Natural killer cell treated with Interleukin-12 subunit alpha and Interleukin-12 subunit beta and Interleukin-15 and Interleukin-18, amount 100 ng/mL, for 72 hours (primary cell): ENCODE results near the gene DIRAS2. TPM values are rescaled to one million over a fixed set of nuclear protein-coding genes. Genes with fewer than 3 reads are reported as not detected.
A peak's percentile ranks its signal among the peaks of the same experiment; 100 is the strongest.
"Not testable (repeated sequence)": the region's sequence is repeated elsewhere in the genome, so short reads cannot be mapped to it uniquely, and the experiment has no call there.

Experiments used
- ATAC-seq, 2 donors: fragments of 150-1000 bp; cut with Tn5 transposase in 1 of 2; sonication (Bioruptor Pico), chemical (Tn5 transposase) in 1 of 2; 2 replicates each; pipeline ENCODE4 v1.10.0; 2021
- DNase-seq: peaks from one replicate; pipeline ENCODE4 v3.0.0; 2022; ENCODE audit warnings: low spot score
- H3K27ac Mint-ChIP-seq, 2 donors: 1 replicate in 1 of 2; 2 replicates in 1 of 2; pipeline ENCODE4 v1.8.0; 2022; ENCODE audit warnings: mixed read lengths in 2 of 2, mild to moderate bottlenecking in 1 of 2, moderate library complexity in 1 of 2
- H3K27me3 Mint-ChIP-seq, 2 donors: 1 replicate in 1 of 2; 2 replicates in 1 of 2; pipeline ENCODE4 v1.8.0; 2022; ENCODE audit warnings: mixed read lengths in 2 of 2
- H3K36me3 Mint-ChIP-seq: one replicate; pipeline ENCODE4 v1.8.0; 2022; ENCODE audit warnings: mixed read lengths
- H3K4me1 Mint-ChIP-seq, 2 donors: 1 replicate in 1 of 2; 2 replicates in 1 of 2; pipeline ENCODE4 v1.8.0; 2022; ENCODE audit warnings: low read depth in 2 of 2, mixed read lengths in 2 of 2, mild to moderate bottlenecking in 1 of 2
- H3K4me3 Mint-ChIP-seq: one replicate; pipeline ENCODE4 v1.8.0; 2022; ENCODE audit warnings: mixed read lengths
- H3K9me3 Mint-ChIP-seq: 2 replicates; pipeline ENCODE4 v1.8.0; 2022; ENCODE audit warnings: mixed read lengths
- total RNA-seq, 2 donors: library from RNA; stranded (reverse); gene quantifications; one replicate each; pipeline ENCODE4 v1.2.3, GENCODE V29; 2022

The DIRAS2 gene
- total RNA-seq, result not detected

- no peak within 1 kb of the TSS for H3K27ac Mint-ChIP-seq
- DNase-seq (no peak), ATAC-seq (peak; percentile 65 to 67)
- H3K9me3 Mint-ChIP-seq, result no peaks in the 10 kb centered on the region
- peaks cover 0 to 3% of the 10 kb centered on the region in 2 donors for H3K4me1 Mint-ChIP-seq
- H3K27me3 Mint-ChIP-seq, result peaks cover 47 to 60% of the 10 kb centered on the region in 2 donors
- no peak within 1 kb of the TSS for H3K4me3 Mint-ChIP-seq
- no peaks in the 10 kb centered on the region for H3K36me3 Mint-ChIP-seq
Observed at GRCh38 chr9:90642570-90643539, at the start of gene DIRAS2. Gene DIRAS2 (minus strand): TSS chr9:90642824. CDS start chr9:90613827, 28,997 bp downstream.

DNA sequence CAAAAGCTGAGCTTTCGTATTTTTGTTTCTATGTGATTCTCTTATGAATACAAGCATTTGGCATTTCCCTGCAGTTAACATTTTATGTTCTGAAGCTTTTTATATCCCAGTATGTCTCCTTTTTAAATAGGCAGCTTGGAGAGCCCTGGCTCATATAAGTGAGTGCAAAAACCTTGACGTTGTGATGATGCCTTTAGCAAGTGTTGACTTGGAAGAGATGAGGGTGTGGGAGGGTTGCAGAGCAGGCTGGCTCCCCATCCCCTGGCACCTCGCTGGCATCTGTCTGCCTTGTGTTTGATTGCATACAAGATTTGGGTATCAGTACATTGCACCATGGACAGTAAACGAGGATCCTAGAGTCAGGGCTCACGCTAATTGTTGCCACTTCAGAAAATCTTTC, 42.1 kb upstream of the DIRAS2 start:
- H3K4me3 Mint-ChIP-seq, result no peak overlapping the region
- ATAC-seq, result no peak
- DNase-seq, result no peak
- no peaks in the 10 kb centered on the region for H3K9me3 Mint-ChIP-seq
- H3K27me3 Mint-ChIP-seq, result peaks cover 17 to 23% of the 10 kb centered on the region in 2 donors
- H3K27ac Mint-ChIP-seq, result no peak overlapping the region
- peaks cover 6% of the 10 kb centered on the region for H3K36me3 Mint-ChIP-seq
- H3K4me1 Mint-ChIP-seq, result no peaks in the 10 kb centered on the region

GRCh38 chr9:90684106-90684505, 41.5 kb upstream of the DIRAS2 start:
- DNase-seq, result no peak
- no peak for ATAC-seq
- Mint-ChIP-seq H3K27me3 (peaks cover 14 to 19% of the 10 kb centered on the region in 2 donors), H3K36me3 (peaks cover 3% of the 10 kb centered on the region), H3K9me3 (no peaks in the 10 kb centered on the region), H3K4me1 (no peaks in the 10 kb centered on the region), H3K27ac (no peak overlapping the region), H3K4me3 (no peak overlapping the region)

DNA sequence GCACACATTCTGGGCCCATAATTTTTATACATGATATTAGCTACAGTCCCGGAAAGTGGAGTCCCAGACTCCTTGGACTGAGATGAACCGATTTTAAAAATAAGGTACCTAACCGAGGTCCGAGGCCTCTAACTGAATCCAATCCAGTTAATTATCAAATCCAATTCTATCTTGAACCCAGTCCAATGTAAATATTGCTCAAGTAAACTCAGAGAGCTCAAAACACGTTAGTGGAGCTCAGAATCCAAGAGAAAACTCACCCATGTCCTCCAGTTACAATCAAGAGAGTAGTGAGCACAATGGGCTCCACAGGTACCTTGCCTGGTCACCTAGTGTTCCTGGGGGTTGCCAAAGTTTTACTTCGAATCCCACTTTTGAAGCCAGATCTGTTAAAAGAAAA, 37.9 kb upstream of the DIRAS2 start:
- H3K4me1 Mint-ChIP-seq, result no peaks in the 10 kb centered on the region
- H3K27ac Mint-ChIP-seq, result no peak overlapping the region
- H3K4me3 Mint-ChIP-seq, result no peak overlapping the region
- ATAC-seq, result no peak
- H3K27me3 Mint-ChIP-seq, result peaks cover 0 to 5% of the 10 kb centered on the region in 2 donors
- no peaks in the 10 kb centered on the region for H3K36me3 Mint-ChIP-seq
- no peaks in the 10 kb centered on the region for H3K9me3 Mint-ChIP-seq
- no peak for DNase-seq

DNA sequence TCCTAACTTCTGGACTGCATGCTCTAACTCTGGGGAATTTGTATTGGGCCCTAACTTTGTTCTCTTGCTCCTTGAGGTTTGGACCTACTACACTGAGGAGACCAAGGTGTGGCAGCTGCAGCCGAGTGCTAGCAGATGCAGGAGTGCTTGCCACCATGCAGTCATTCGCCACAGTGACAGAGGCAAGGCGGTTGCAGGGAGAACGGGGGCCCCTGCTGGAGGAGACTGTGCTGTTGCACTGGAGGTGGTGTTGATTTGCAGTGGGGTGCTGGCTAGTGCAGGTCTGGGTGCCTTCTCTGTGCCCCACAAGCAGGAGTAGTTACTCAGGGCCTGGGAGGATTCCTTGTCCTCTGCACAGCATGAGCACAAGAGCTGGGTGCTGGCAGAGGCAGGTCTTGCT, 22.4 kb upstream of the DIRAS2 start:
- DNase-seq (no peak), ATAC-seq (no peak)
- Mint-ChIP-seq H3K27me3 (peaks cover 33 to 48% of the 10 kb centered on the region in 2 donors), H3K4me3 (no peak overlapping the region), H3K27ac (no peak overlapping the region), H3K9me3 (no peaks in the 10 kb centered on the region), H3K36me3 (peaks cover 4% of the 10 kb centered on the region), H3K4me1 (no peaks in the 10 kb centered on the region)

GRCh38 chr9:90659650-90660364, 17.2 kb upstream of the DIRAS2 start:
- DNase-seq (no peak), ATAC-seq (no peak)
- no peak overlapping the region for H3K27ac Mint-ChIP-seq
- H3K36me3 Mint-ChIP-seq, result no peaks in the 10 kb centered on the region
- peaks cover 32 to 52% of the 10 kb centered on the region in 2 donors for H3K27me3 Mint-ChIP-seq
- H3K4me1 Mint-ChIP-seq, result no peaks in the 10 kb centered on the region
- no peak overlapping the region for H3K4me3 Mint-ChIP-seq
- H3K9me3 Mint-ChIP-seq, result no peaks in the 10 kb centered on the region

- no peaks in the 10 kb centered on the region for H3K36me3 Mint-ChIP-seq
- no peak overlapping the region for H3K27ac Mint-ChIP-seq
- no peak for ATAC-seq
- H3K4me3 Mint-ChIP-seq, result no peak overlapping the region
- no peak for DNase-seq
- peaks cover 31 to 50% of the 10 kb centered on the region in 2 donors for H3K27me3 Mint-ChIP-seq
- H3K9me3 Mint-ChIP-seq, result no peaks in the 10 kb centered on the region
- H3K4me1 Mint-ChIP-seq, result no peaks in the 10 kb centered on the region
Observed at GRCh38 chr9:90658783-90659182, 16.2 kb upstream of the DIRAS2 start.

GRCh38 chr9:90658181-90658580, 15.6 kb upstream of the DIRAS2 start:
- ATAC-seq, result no peak
- H3K36me3 Mint-ChIP-seq, result no peaks in the 10 kb centered on the region
- no peaks in the 10 kb centered on the region for H3K4me1 Mint-ChIP-seq
- no peak overlapping the region for H3K4me3 Mint-ChIP-seq
- DNase-seq, result no peak
- no peaks in the 10 kb centered on the region for H3K9me3 Mint-ChIP-seq
- H3K27ac Mint-ChIP-seq, result no peak overlapping the region
- H3K27me3 Mint-ChIP-seq, result peaks cover 27 to 50% of the 10 kb centered on the region in 2 donors

DNA sequence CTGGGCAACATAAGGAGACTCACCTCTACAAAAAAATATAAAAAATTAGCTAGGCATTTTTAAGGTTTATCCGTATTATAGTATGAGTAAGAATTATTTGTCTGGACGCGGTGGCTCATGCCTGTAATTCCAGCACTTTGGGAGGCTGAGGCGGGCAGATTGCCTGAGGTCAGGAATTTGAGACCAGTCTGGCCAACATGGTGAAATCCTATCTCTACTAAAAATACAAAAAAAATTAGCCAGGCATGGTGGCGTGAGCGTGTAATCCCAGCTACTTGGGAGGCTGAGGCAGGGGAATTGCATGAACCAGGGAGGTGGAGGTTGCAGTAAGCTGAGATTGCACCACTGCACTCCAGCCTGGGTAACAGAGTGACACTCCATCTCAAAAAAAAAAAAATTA, 14.3 kb upstream of the DIRAS2 start:
- not testable (repeated sequence) for H3K9me3 Mint-ChIP-seq

DNA sequence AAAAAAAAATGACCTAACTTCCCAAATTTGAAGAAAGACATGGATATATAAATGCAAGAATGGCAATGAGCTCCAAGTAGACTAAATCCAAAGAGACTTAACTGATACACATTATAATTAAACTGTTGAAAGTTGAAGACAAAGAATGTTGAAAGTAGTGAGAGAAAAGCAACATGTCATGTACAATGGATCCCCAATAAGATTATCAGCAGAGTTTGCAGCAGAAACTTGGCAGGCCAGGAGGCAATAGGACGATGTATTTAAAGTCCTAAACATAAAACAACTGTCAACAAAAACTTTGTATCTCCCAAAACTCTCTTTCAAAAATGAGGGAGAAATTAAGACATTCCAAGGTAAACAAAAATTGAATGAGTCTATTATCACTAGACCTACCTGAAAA, 8.6 kb upstream of the DIRAS2 start:
- H3K27ac Mint-ChIP-seq, result no peak overlapping the region
- ATAC-seq (no peak), DNase-seq (no peak)
- H3K27me3 Mint-ChIP-seq, result peaks cover 32 to 67% of the 10 kb centered on the region in 2 donors
- H3K4me3 Mint-ChIP-seq, result no peak overlapping the region
- H3K4me1 Mint-ChIP-seq, result no peaks in the 10 kb centered on the region
- no peaks in the 10 kb centered on the region for H3K9me3 Mint-ChIP-seq
- H3K36me3 Mint-ChIP-seq, result peaks cover 14% of the 10 kb centered on the region

More for the DNA sequence above, 14.3 kb upstream of the DIRAS2 start:
- ATAC-seq, H3K36me3 Mint-ChIP-seq, DNase-seq, H3K4me1 Mint-ChIP-seq, H3K4me3 Mint-ChIP-seq, H3K27ac Mint-ChIP-seq: not testable (repeated sequence)
- peaks cover 23 to 40% of the 10 kb centered on the region in 2 donors for H3K27me3 Mint-ChIP-seq

GRCh38 chr9:90647843-90648242, 5.2 kb upstream of the DIRAS2 start:
- Mint-ChIP-seq H3K27ac (no peak overlapping the region), H3K4me3 (no peak overlapping the region), H3K4me1 (no peaks in the 10 kb centered on the region), H3K36me3 (peaks cover 14% of the 10 kb centered on the region), H3K27me3 (peaks cover 42 to 73% of the 10 kb centered on the region in 2 donors), H3K9me3 (no peaks in the 10 kb centered on the region)
- DNase-seq (no peak), ATAC-seq (no peak)

- peaks cover 54 to 81% of the 10 kb centered on the region in 2 donors for H3K27me3 Mint-ChIP-seq
- H3K27ac Mint-ChIP-seq, result no peak overlapping the region
- no peak for ATAC-seq
- peaks cover 8% of the 10 kb centered on the region for H3K36me3 Mint-ChIP-seq
- H3K4me1 Mint-ChIP-seq, result peaks cover 0 to 3% of the 10 kb centered on the region in 2 donors
- H3K4me3 Mint-ChIP-seq, result no peak overlapping the region
- H3K9me3 Mint-ChIP-seq, result no peaks in the 10 kb centered on the region
- no peak for DNase-seq
Observed at GRCh38 chr9:90645721-90646120, 3.1 kb upstream of the DIRAS2 start.

DNA sequence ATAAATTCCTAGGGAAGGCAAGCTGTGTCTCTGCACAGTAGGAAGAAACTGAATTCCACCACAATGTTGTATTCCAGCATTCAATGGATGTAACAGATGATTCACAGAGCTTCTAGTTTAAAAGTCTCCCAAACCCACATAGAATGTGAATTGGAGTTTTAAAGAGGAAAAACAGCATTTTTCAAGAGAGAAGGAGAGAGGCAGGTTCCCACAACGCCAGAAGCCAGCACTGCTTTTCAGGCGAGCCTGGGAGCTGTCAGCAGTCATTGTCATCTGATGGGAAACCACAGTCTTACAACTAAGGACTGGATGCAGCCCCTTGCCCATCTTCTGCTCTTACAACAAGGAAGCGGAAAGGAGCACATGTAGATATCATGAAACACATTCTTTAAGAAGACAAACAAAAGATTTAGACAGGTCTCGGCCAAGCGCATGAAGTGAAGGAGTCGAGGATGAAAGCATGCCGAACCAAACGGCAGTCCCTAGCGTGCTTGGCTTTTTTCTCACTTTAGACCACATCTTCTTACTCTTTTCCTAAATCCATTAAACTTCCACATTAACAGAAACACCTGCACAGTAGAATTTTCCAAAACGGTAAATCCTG, 638 bp downstream of the DIRAS2 start:
- no peaks in the 10 kb centered on the region for H3K9me3 Mint-ChIP-seq
- peaks cover 46 to 53% of the 10 kb centered on the region in 2 donors for H3K27me3 Mint-ChIP-seq
- DNase-seq (no peak), ATAC-seq (no peak)
- H3K27ac Mint-ChIP-seq, result no peak overlapping the region
- H3K4me1 Mint-ChIP-seq, result peaks cover 0 to 3% of the 10 kb centered on the region in 2 donors
- H3K36me3 Mint-ChIP-seq, result no peaks in the 10 kb centered on the region
- H3K4me3 Mint-ChIP-seq, result no peak overlapping the region
